HEK293 (cell line): Measurements from ENCODE around the gene TRAF3.

ENCODE experiments used
- BCL11A ChIP-seq: fragments of 450-650 bp; formaldehyde crosslinking; IDR thresholded peaks from 2 replicates; pipeline ENCODE4 v1.5.1; 2016; ENCODE audit warnings: low read depth, missing biosample characterization, missing genetic modification characterization
- ZBTB7A ChIP-seq: fragments of 450-650 bp; formaldehyde crosslinking; IDR thresholded peaks from 2 replicates; pipeline ENCODE4 v1.5.1; 2016; ENCODE audit warnings: low read depth, missing biosample characterization, missing genetic modification characterization
- ZNF843 ChIP-seq: fragments of 450-650 bp; formaldehyde crosslinking; IDR thresholded peaks from 2 replicates; pipeline ENCODE4 v1.5.1; 2016; ENCODE audit warnings: missing biosample characterization, missing genetic modification characterization
- ZSCAN30 ChIP-seq: fragments of 450-650 bp; IDR thresholded peaks from 2 replicates; pipeline ENCODE4 v1.5.1; 2018; ENCODE audit warnings: missing biosample characterization, mild to moderate bottlenecking, missing genetic modification characterization, moderate library complexity
- TF ChIP-seq, protein P1 (sequence below): fragments of 450-650 bp; formaldehyde crosslinking; IDR thresholded peaks from 2 replicates; pipeline ENCODE4 v1.5.1; 2016; ENCODE audit warnings: missing biosample characterization, missing genetic modification characterization
- TF ChIP-seq, protein P2 (sequence below): fragments of 450-650 bp; formaldehyde crosslinking; IDR thresholded peaks from 2 replicates; pipeline ENCODE4 v1.5.1; 2017; ENCODE audit warnings: missing biosample characterization, missing genetic modification characterization
- TF ChIP-seq, protein P3 (sequence below): fragments of 450-650 bp; formaldehyde crosslinking; IDR thresholded peaks from 2 replicates; pipeline ENCODE4 v1.5.1; 2016; ENCODE audit warnings: missing biosample characterization, missing genetic modification characterization
- TF ChIP-seq, protein P4 (sequence below): fragments of 450-650 bp; formaldehyde crosslinking; IDR thresholded peaks from 2 replicates; pipeline ENCODE4 v1.5.1; 2016; ENCODE audit warnings: missing biosample characterization, missing genetic modification characterization

DNA sequence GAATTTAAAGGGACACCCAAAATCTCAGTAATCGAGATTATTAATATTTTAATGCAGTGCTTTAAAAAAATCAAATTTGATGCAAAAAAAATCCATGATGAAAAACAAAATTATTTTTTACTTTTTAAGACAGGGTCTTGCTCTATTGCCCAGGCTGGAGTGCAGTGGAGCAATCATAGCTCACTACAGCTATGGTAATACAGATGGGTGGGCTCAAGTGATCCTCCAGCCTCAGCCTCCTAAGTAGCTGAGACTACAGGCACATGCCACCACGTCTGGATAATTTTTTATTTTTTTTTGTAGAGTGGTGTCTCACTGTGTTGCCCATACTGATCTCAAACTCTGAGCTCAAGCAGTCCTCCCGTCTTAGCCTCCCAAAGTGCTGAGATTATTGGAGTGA is 62.9 kb downstream of the TRAF3 start:
- TF ChIP-seq, protein P1, sequence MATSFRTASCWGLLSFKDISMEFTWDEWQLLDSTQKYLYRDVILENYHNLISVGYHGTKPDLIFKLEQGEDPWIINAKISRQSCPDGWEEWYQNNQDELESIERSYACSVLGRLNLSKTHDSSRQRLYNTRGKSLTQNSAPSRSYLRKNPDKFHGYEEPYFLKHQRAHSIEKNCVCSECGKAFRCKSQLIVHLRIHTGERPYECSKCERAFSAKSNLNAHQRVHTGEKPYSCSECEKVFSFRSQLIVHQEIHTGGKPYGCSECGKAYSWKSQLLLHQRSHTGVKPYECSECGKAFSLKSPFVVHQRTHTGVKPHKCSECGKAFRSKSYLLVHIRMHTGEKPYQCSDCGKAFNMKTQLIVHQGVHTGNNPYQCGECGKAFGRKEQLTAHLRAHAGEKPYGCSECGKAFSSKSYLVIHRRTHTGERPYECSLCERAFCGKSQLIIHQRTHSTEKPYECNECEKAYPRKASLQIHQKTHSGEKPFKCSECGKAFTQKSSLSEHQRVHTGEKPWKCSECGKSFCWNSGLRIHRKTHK (tag by site-specific recombination) = no peak
- TF ChIP-seq BCL11A (tag by site-specific recombination) = no peak
- TF ChIP-seq, protein P2, sequence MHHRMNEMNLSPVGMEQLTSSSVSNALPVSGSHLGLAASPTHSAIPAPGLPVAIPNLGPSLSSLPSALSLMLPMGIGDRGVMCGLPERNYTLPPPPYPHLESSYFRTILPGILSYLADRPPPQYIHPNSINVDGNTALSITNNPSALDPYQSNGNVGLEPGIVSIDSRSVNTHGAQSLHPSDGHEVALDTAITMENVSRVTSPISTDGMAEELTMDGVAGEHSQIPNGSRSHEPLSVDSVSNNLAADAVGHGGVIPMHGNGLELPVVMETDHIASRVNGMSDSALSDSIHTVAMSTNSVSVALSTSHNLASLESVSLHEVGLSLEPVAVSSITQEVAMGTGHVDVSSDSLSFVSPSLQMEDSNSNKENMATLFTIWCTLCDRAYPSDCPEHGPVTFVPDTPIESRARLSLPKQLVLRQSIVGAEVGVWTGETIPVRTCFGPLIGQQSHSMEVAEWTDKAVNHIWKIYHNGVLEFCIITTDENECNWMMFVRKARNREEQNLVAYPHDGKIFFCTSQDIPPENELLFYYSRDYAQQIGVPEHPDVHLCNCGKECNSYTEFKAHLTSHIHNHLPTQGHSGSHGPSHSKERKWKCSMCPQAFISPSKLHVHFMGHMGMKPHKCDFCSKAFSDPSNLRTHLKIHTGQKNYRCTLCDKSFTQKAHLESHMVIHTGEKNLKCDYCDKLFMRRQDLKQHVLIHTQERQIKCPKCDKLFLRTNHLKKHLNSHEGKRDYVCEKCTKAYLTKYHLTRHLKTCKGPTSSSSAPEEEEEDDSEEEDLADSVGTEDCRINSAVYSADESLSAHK (tag by site-specific recombination) = no peak
- TF ChIP-seq, protein P3, sequence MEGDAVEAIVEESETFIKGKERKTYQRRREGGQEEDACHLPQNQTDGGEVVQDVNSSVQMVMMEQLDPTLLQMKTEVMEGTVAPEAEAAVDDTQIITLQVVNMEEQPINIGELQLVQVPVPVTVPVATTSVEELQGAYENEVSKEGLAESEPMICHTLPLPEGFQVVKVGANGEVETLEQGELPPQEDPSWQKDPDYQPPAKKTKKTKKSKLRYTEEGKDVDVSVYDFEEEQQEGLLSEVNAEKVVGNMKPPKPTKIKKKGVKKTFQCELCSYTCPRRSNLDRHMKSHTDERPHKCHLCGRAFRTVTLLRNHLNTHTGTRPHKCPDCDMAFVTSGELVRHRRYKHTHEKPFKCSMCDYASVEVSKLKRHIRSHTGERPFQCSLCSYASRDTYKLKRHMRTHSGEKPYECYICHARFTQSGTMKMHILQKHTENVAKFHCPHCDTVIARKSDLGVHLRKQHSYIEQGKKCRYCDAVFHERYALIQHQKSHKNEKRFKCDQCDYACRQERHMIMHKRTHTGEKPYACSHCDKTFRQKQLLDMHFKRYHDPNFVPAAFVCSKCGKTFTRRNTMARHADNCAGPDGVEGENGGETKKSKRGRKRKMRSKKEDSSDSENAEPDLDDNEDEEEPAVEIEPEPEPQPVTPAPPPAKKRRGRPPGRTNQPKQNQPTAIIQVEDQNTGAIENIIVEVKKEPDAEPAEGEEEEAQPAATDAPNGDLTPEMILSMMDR (tag by site-specific recombination) = no peak
- TF ChIP-seq, protein P4, sequence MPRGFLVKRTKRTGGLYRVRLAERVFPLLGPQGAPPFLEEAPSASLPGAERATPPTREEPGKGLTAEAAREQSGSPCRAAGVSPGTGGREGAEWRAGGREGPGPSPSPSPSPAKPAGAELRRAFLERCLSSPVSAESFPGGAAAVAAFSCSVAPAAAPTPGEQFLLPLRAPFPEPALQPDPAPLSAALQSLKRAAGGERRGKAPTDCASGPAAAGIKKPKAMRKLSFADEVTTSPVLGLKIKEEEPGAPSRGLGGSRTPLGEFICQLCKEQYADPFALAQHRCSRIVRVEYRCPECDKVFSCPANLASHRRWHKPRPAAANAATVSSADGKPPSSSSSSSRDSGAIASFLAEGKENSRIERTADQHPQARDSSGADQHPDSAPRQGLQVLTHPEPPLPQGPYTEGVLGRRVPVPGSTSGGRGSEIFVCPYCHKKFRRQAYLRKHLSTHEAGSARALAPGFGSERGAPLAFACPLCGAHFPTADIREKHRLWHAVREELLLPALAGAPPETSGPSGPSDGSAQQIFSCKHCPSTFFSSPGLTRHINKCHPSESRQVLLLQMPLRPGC (tag by site-specific recombination) = no peak
- no peak for TF ChIP-seq ZSCAN30 (tag by site-specific recombination)
- no peak for TF ChIP-seq ZNF843 (tag by site-specific recombination)
- TF ChIP-seq ZBTB7A = no peak
